Vagina (tissue), 2 donors: ENCODE data around the gene CENATAC.

Experiments used
- POLR2A ChIP-seq, 2 donors: fragments of 450-650 bp; IDR thresholded peaks; one replicate each; pipeline ENCODE4 v1.6.1; 2017; ENCODE audit warnings: antibody characterized with exemption in 2 of 2, mild to moderate bottlenecking in 2 of 2, moderate library complexity in 2 of 2
- POLR2AphosphoS5 ChIP-seq, 2 donors: sonication (generic); formaldehyde crosslinking; IDR thresholded peaks; one replicate each; pipeline ENCODE4 v1.9.0; 2017; ENCODE audit warnings: antibody characterized with exemption in 2 of 2, mild to moderate bottlenecking in 2 of 2, low read depth in 1 of 2; ENCODE audit not compliant: insufficient read depth in 1 of 2
- TF ChIP-seq, protein P1 (sequence below), 3 experiments: fragments of 450-650 bp in 2 of 3; fragments of 200-600 bp in 1 of 3; sonication (generic) in 1 of 3; IDR thresholded peaks; one replicate each; pipeline ENCODE4 v1.5.1; 2017 to 2019; ENCODE audit warnings: antibody characterized with exemption in 3 of 3, mild to moderate bottlenecking in 2 of 3, moderate library complexity in 2 of 3

DNA sequence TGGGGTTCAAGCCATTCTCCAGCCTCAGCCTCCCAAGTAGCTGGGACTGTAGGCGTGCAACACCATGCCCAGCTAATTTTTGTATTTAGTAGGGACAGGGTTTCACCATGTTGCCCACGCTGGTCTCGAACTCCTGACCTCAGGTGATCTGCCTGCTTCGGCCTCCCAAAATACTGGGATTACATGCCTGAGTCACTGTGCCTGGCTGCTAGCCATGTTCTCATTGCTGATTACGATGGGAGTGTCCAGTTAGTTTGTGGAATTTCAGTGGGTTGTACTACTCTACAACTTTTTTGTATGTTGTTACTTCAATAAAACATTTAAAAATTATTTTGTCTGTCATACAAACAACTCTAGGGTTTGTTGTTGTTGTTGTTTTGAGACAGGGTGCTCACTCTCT lies 64.8 kb downstream of the CENATAC start:
- TF ChIP-seq, protein P1, sequence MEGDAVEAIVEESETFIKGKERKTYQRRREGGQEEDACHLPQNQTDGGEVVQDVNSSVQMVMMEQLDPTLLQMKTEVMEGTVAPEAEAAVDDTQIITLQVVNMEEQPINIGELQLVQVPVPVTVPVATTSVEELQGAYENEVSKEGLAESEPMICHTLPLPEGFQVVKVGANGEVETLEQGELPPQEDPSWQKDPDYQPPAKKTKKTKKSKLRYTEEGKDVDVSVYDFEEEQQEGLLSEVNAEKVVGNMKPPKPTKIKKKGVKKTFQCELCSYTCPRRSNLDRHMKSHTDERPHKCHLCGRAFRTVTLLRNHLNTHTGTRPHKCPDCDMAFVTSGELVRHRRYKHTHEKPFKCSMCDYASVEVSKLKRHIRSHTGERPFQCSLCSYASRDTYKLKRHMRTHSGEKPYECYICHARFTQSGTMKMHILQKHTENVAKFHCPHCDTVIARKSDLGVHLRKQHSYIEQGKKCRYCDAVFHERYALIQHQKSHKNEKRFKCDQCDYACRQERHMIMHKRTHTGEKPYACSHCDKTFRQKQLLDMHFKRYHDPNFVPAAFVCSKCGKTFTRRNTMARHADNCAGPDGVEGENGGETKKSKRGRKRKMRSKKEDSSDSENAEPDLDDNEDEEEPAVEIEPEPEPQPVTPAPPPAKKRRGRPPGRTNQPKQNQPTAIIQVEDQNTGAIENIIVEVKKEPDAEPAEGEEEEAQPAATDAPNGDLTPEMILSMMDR (IDR thresholded peaks at IDR 0.05): no peak
- no peak for TF ChIP-seq POLR2AphosphoS5 (IDR thresholded peaks at IDR 0.05; ENCODE audit: insufficient read depth in 1 of 2, low read depth in 1 of 2)
- TF ChIP-seq POLR2A (IDR thresholded peaks at IDR 0.05): no peak
